Memory B cell (primary cell): ENCODE data around the gene ZMYND19.

ENCODE experiments used
- ATAC-seq: fragments of 150-1000 bp; cut with Tn5 transposase; 2 replicates; pipeline ENCODE4 v1.10.0; 2021; ENCODE audit warnings: low read depth, mild to moderate bottlenecking, moderate library complexity
- DNase-seq, 2 donors: peaks; one replicate each; pipeline ENCODE4 v3.0.0; 2022; ENCODE audit warnings: low spot score in 2 of 2
- H3K27ac Mint-ChIP-seq: one replicate; pipeline ENCODE4 v1.8.0; 2022; ENCODE audit warnings: mild to moderate bottlenecking, moderate library complexity, mixed read lengths
- H3K27me3 Mint-ChIP-seq: one replicate; pipeline ENCODE4 v1.8.0; 2022; ENCODE audit warnings: mixed read lengths
- H3K36me3 Mint-ChIP-seq: one replicate; pipeline ENCODE4 v1.8.0; 2022; ENCODE audit warnings: mild to moderate bottlenecking, mixed read lengths
- H3K4me1 Mint-ChIP-seq: one replicate; pipeline ENCODE4 v1.8.0; 2022; ENCODE audit warnings: mixed read lengths
- H3K4me3 Mint-ChIP-seq: one replicate; pipeline ENCODE4 v1.8.0; 2022; ENCODE audit warnings: mild to moderate bottlenecking, moderate library complexity, mixed read lengths
- H3K9me3 Mint-ChIP-seq: one replicate; pipeline ENCODE4 v1.8.0; 2022; ENCODE audit warnings: mixed read lengths

Gene ZMYND19

GRCh38 chr9:137620581-137620980 is 30.3 kb upstream of the ZMYND19 start:
- no peak for DNase-seq
- Mint-ChIP-seq H3K9me3 (no peaks in the 10 kb centered on the region), H3K4me1 (peaks cover 34% of the 10 kb centered on the region), H3K4me3 (no peak overlapping the region), H3K36me3 (no peaks in the 10 kb centered on the region), H3K27ac (no peak overlapping the region), H3K27me3 (no peaks in the 10 kb centered on the region)
- no peak for ATAC-seq

DNA sequence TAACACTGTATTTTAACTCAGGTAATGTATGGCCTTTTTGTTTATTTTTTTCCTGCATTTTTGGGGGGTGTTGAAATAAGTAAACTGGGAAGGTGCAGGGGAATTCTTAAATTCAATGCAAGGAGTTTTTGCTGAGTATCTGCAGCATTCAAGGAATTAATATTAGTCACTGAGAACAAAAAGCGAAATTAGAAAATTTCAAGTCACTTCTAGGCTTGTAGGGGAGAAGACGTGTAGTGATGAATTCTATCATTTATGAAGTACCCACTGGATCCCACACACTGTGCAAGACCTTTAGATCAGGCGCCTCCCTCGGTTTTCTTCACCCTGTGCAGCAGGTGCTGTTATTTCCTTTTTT is 29.7 kb upstream of the ZMYND19 start:
- ATAC-seq (no peak), DNase-seq (no peak)
- Mint-ChIP-seq H3K4me1 (peaks cover 29% of the 10 kb centered on the region), H3K9me3 (no peaks in the 10 kb centered on the region), H3K36me3 (no peaks in the 10 kb centered on the region), H3K27me3 (no peaks in the 10 kb centered on the region), H3K4me3 (peak overlapping the region; percentile 79), H3K27ac (peak overlapping the region; percentile 86)

- Mint-ChIP-seq H3K4me1 (peaks cover 28% of the 10 kb centered on the region), H3K27me3 (no peaks in the 10 kb centered on the region), H3K4me3 (peak overlapping the region; percentile 79), H3K36me3 (peaks cover 2% of the 10 kb centered on the region), H3K27ac (peak overlapping the region; percentile 86), H3K9me3 (no peaks in the 10 kb centered on the region)
- ATAC-seq (peak; percentile 18), DNase-seq (no peak)
Measured at GRCh38 chr9:137619240-137620047, 29.1 kb upstream of the ZMYND19 start.

- no peaks in the 10 kb centered on the region for H3K9me3 Mint-ChIP-seq
- peak within 1 kb of the TSS; percentile 86 for H3K27ac Mint-ChIP-seq
- peak within 1 kb of the TSS; percentile 85 for H3K4me3 Mint-ChIP-seq
- no peaks in the 10 kb centered on the region for H3K27me3 Mint-ChIP-seq
- ATAC-seq (peak; percentile 84), DNase-seq (peak; percentile 95 to 96)
- H3K4me1 Mint-ChIP-seq, result peaks cover 28% of the 10 kb centered on the region
- H3K36me3 Mint-ChIP-seq, result peaks cover 2% of the 10 kb centered on the region
Measured at GRCh38 chr9:137618105-137619067, 28.1 kb upstream of the ZMYND19 start, which contains the start of gene EHMT1. EHMT1 (plus strand) TSS chr9:137619005; CDS start chr9:137619029, 24 bp downstream.

DNA sequence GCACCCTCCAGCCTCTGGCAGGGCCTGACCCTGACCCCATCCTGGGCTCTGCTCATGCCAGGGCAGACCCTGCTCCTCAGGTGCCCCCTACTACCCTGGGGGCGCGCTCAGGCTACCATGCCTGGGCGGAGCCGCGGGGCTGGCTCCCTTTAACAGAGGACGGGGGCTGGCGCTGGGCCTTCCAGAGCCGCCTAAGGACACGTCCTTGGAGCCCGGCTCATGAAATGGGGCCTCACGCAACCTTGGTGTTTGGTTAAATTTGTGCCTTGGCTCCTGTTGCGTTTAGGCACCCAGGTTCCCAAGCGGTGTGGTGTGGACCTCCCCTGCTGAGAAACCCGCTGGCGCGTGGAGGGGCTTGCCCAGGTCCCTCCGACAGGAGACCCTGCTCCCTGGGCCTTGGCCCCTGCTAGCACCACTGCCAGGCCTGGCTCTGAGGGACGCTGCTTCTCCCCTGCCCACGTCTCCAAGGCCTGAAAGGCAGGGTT is 25.1 kb upstream of the ZMYND19 start:
- DNase-seq (no peak), ATAC-seq (no peak)
- H3K27ac Mint-ChIP-seq, result no peak overlapping the region
- no peaks in the 10 kb centered on the region for H3K9me3 Mint-ChIP-seq
- peaks cover 2% of the 10 kb centered on the region for H3K36me3 Mint-ChIP-seq
- peaks cover 29% of the 10 kb centered on the region for H3K4me1 Mint-ChIP-seq
- H3K4me3 Mint-ChIP-seq, result no peak overlapping the region
- H3K27me3 Mint-ChIP-seq, result no peaks in the 10 kb centered on the region

- ATAC-seq (no peak), DNase-seq (no peak)
- Mint-ChIP-seq H3K4me3 (no peak overlapping the region), H3K36me3 (peaks cover 2% of the 10 kb centered on the region), H3K4me1 (peaks cover 25% of the 10 kb centered on the region), H3K27ac (no peak overlapping the region), H3K9me3 (no peaks in the 10 kb centered on the region), H3K27me3 (no peaks in the 10 kb centered on the region)
Measured at GRCh38 chr9:137614631-137615386, 24.5 kb upstream of the ZMYND19 start.

GRCh38 chr9:137613738-137614523 is 23.6 kb upstream of the ZMYND19 start:
- Mint-ChIP-seq H3K27ac (no peak overlapping the region), H3K4me3 (no peak overlapping the region), H3K9me3 (no peaks in the 10 kb centered on the region), H3K27me3 (no peaks in the 10 kb centered on the region), H3K36me3 (peaks cover 2% of the 10 kb centered on the region), H3K4me1 (peaks cover 22% of the 10 kb centered on the region)
- no peak for DNase-seq
- no peak for ATAC-seq

- H3K4me1 Mint-ChIP-seq, result peaks cover 22% of the 10 kb centered on the region
- H3K36me3 Mint-ChIP-seq, result peaks cover 2% of the 10 kb centered on the region
- no peak overlapping the region for H3K27ac Mint-ChIP-seq
- H3K27me3 Mint-ChIP-seq, result no peaks in the 10 kb centered on the region
- ATAC-seq, result no peak
- H3K4me3 Mint-ChIP-seq, result no peak overlapping the region
- H3K9me3 Mint-ChIP-seq, result no peaks in the 10 kb centered on the region
- no peak for DNase-seq
Measured at GRCh38 chr9:137613259-137613658, 22.9 kb upstream of the ZMYND19 start.

GRCh38 chr9:137612741-137613142 is 22.4 kb upstream of the ZMYND19 start:
- Mint-ChIP-seq H3K9me3 (no peaks in the 10 kb centered on the region), H3K36me3 (peaks cover 2% of the 10 kb centered on the region), H3K4me1 (peaks cover 17% of the 10 kb centered on the region), H3K4me3 (no peak overlapping the region), H3K27ac (no peak overlapping the region), H3K27me3 (no peaks in the 10 kb centered on the region)
- DNase-seq (no peak), ATAC-seq (no peak)

GRCh38 chr9:137611623-137612609 is 21.6 kb upstream of the ZMYND19 start:
- H3K36me3 Mint-ChIP-seq, result peaks cover 2% of the 10 kb centered on the region
- ATAC-seq (peak; percentile 43), DNase-seq (no peak)
- no peak overlapping the region for H3K27ac Mint-ChIP-seq
- peaks cover 20% of the 10 kb centered on the region for H3K4me1 Mint-ChIP-seq
- no peak overlapping the region for H3K4me3 Mint-ChIP-seq
- H3K9me3 Mint-ChIP-seq, result no peaks in the 10 kb centered on the region
- H3K27me3 Mint-ChIP-seq, result no peaks in the 10 kb centered on the region

- DNase-seq (no peak), ATAC-seq (no peak)
- peaks cover 2% of the 10 kb centered on the region for H3K36me3 Mint-ChIP-seq
- no peak overlapping the region for H3K4me3 Mint-ChIP-seq
- no peak overlapping the region for H3K27ac Mint-ChIP-seq
- no peaks in the 10 kb centered on the region for H3K9me3 Mint-ChIP-seq
- H3K27me3 Mint-ChIP-seq, result no peaks in the 10 kb centered on the region
- peaks cover 22% of the 10 kb centered on the region for H3K4me1 Mint-ChIP-seq
Measured at GRCh38 chr9:137610944-137611343, 20.6 kb upstream of the ZMYND19 start.

- no peak for ATAC-seq
- H3K9me3 Mint-ChIP-seq, result no peaks in the 10 kb centered on the region
- peaks cover 25% of the 10 kb centered on the region for H3K4me1 Mint-ChIP-seq
- H3K27me3 Mint-ChIP-seq, result no peaks in the 10 kb centered on the region
- no peak overlapping the region for H3K27ac Mint-ChIP-seq
- DNase-seq, result no peak
- no peaks in the 10 kb centered on the region for H3K36me3 Mint-ChIP-seq
- H3K4me3 Mint-ChIP-seq, result peak overlapping the region; percentile 78
Measured at GRCh38 chr9:137607141-137607857, 17.0 kb upstream of the ZMYND19 start.
